Skeletal muscle satellite cell (primary cell): ENCODE results near the gene RPL39L.

Experiments used
- H3K27me3 ChIP-seq: 2 replicates; pipeline ENCODE4 v1.7.0; 2013; ENCODE audit warnings: low read length; ENCODE audit not compliant: control insufficient read depth, insufficient read depth
- H3K36me3 ChIP-seq: 2 replicates; pipeline ENCODE4 v1.7.0; 2013; ENCODE audit warnings: mild to moderate bottlenecking, control low read depth, low read length; ENCODE audit not compliant: insufficient read depth
- H3K4me1 ChIP-seq: 2 replicates; pipeline ENCODE4 v1.7.0; 2013; ENCODE audit warnings: low read length; ENCODE audit not compliant: control insufficient read depth, insufficient read depth
- H3K4me2 ChIP-seq: 2 replicates; pipeline ENCODE4 v1.7.0; 2013; ENCODE audit warnings: mild to moderate bottlenecking, low read length
- H3K4me3 ChIP-seq: 2 replicates; pipeline ENCODE4 v1.7.0; 2013; ENCODE audit warnings: low read length
- H3K9ac ChIP-seq: 2 replicates; pipeline ENCODE4 v1.7.0; 2013; ENCODE audit warnings: mild to moderate bottlenecking, low read depth, low read length, moderate library complexity
- H3K9me3 ChIP-seq: replicated peaks from 2 replicates; pipeline ENCODE4 v1.7.0; 2013; ENCODE audit warnings: mild to moderate bottlenecking, control low read depth, low read length

RPL39L gene

GRCh38 chr3:187076297-187076696, 63.0 kb downstream of the RPL39L start:
- Histone ChIP-seq H3K9me3 (no peaks in the 10 kb centered on the region), H3K4me1 (no peaks in the 10 kb centered on the region), H3K27me3 (no peaks in the 10 kb centered on the region), H3K4me3 (no peak overlapping the region), H3K4me2 (no peak overlapping the region), H3K9ac (no peak overlapping the region), H3K36me3 (no peaks in the 10 kb centered on the region)

GRCh38 chr3:187074846-187075245, 64.5 kb downstream of the RPL39L start:
- Histone ChIP-seq H3K4me2 (no peak overlapping the region), H3K36me3 (no peaks in the 10 kb centered on the region), H3K9me3 (no peaks in the 10 kb centered on the region), H3K9ac (no peak overlapping the region), H3K4me1 (no peaks in the 10 kb centered on the region), H3K27me3 (no peaks in the 10 kb centered on the region), H3K4me3 (no peak overlapping the region)

GRCh38 chr3:187073581-187074098, 65.7 kb downstream of the RPL39L start:
- Histone ChIP-seq H3K36me3 (no peaks in the 10 kb centered on the region), H3K27me3 (no peaks in the 10 kb centered on the region), H3K9ac (no peak overlapping the region), H3K9me3 (no peaks in the 10 kb centered on the region), H3K4me3 (no peak overlapping the region), H3K4me1 (no peaks in the 10 kb centered on the region), H3K4me2 (no peak overlapping the region)

DNA sequence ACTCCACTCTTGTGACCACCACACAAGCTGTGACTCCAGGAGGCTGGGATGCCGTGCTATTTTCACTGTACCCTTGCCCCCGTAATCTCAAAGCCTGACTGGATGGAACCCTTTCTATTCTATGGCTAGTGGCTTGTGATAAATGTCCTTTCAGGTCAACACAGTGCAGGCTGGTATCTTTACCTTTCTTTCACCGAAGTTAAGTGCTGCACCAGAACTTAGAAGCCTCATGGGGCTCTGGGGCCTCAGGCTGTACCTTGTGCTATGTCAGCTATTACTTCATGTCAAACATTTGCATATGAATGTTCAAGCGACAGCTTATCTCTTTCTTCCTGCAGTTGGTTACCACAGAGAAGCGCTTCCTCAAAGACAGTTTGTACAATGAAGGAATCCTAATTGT, 66.8 kb downstream of the RPL39L start:
- H3K4me1 ChIP-seq = no peaks in the 10 kb centered on the region
- H3K4me3 ChIP-seq = no peak overlapping the region
- H3K27me3 ChIP-seq = no peaks in the 10 kb centered on the region
- no peaks in the 10 kb centered on the region for H3K36me3 ChIP-seq
- H3K9me3 ChIP-seq = no peaks in the 10 kb centered on the region
- H3K9ac ChIP-seq = no peak overlapping the region
- H3K4me2 ChIP-seq = no peak overlapping the region

DNA sequence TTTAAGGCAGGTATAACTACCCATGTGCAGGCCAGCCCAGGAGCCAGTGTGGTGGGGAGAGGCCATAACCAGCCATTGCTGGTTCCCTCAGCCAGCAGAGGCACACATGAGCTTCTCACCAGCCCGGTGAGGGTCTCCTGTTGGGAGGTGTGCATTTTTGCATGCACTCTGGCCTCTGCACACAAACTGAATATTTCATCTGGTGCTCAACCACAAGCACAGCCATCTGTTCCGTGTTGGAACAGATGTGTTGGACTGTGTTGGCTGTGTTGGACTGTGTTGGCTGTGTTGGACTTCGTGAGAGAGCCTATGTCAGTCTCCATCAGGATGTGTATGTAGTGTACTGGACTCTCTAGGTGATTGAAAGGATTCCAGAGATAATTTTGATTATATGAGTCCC, 67.2 kb downstream of the RPL39L start:
- Histone ChIP-seq H3K4me3 (no peak overlapping the region), H3K9ac (no peak overlapping the region), H3K36me3 (no peaks in the 10 kb centered on the region), H3K9me3 (no peaks in the 10 kb centered on the region), H3K4me2 (no peak overlapping the region), H3K4me1 (no peaks in the 10 kb centered on the region), H3K27me3 (no peaks in the 10 kb centered on the region)
